Vagina (tissue), 2 donors: ENCODE measurements around the gene PPP2R2B. TPM values are rescaled to one million over a fixed set of nuclear protein-coding genes. Genes with fewer than 3 reads are reported as not detected.

Experiments
- DNase-seq, 2 donors: peaks; one replicate each; pipeline ENCODE4 v3.0.0-alpha.2; 2017; ENCODE audit errors: extremely low spot score in 2 of 2
- H3K27ac ChIP-seq: fragments of 200-600 bp; sonication (generic); one replicate; pipeline ENCODE4 v1.5.1; 2019
- H3K27me3 ChIP-seq: fragments of 200-600 bp; sonication (generic); one replicate; pipeline ENCODE4 v1.5.1; 2019
- H3K36me3 ChIP-seq, 2 donors: fragments of 200-600 bp; sonication (generic); one replicate each; pipeline ENCODE4 v1.5.1; 2017 to 2019
- H3K4me1 ChIP-seq: fragments of 200-600 bp; sonication (generic); one replicate; pipeline ENCODE4 v1.5.1; 2019
- H3K4me3 ChIP-seq, 2 donors: fragments of 200-600 bp; sonication (generic); 1 replicate in 1 of 2; 2 replicates in 1 of 2; pipeline ENCODE4 v1.5.1; 2016 to 2019
- H3K9me3 ChIP-seq: fragments of 200-600 bp; sonication (generic); one replicate; pipeline ENCODE4 v1.5.1; 2019
- POLR2A ChIP-seq, 2 donors: fragments of 450-650 bp; IDR thresholded peaks; one replicate each; pipeline ENCODE4 v1.6.1; 2017; ENCODE audit warnings: antibody characterized with exemption in 2 of 2, mild to moderate bottlenecking in 2 of 2, moderate library complexity in 2 of 2
- POLR2AphosphoS5 ChIP-seq, 2 donors: sonication (generic); formaldehyde crosslinking; IDR thresholded peaks; one replicate each; pipeline ENCODE4 v1.9.0; 2017; ENCODE audit warnings: antibody characterized with exemption in 2 of 2, mild to moderate bottlenecking in 2 of 2, low read depth in 1 of 2; ENCODE audit not compliant: insufficient read depth in 1 of 2
- intact Hi-C: fragments of 100-400 bp; cut with DNase I; formaldehyde crosslinking; loops from one replicate; pipeline ENCODE4 v1.15.1; 2023
- total RNA-seq: library from RNA; depleted of rRNA; stranded (reverse); fragments of >200 nt; gene quantifications from one replicate; pipeline ENCODE4 v1.2.3, GENCODE V29; 2016
- TF ChIP-seq, protein P1 (sequence below), 3 experiments: fragments of 450-650 bp in 2 of 3; fragments of 200-600 bp in 1 of 3; sonication (generic) in 1 of 3; IDR thresholded peaks; one replicate each; pipeline ENCODE4 v1.5.1; 2017 to 2019; ENCODE audit warnings: antibody characterized with exemption in 3 of 3, mild to moderate bottlenecking in 2 of 3, moderate library complexity in 2 of 3

The PPP2R2B gene
- total RNA-seq, 1 donor from 2014 or later: 6.6 TPM

DNA sequence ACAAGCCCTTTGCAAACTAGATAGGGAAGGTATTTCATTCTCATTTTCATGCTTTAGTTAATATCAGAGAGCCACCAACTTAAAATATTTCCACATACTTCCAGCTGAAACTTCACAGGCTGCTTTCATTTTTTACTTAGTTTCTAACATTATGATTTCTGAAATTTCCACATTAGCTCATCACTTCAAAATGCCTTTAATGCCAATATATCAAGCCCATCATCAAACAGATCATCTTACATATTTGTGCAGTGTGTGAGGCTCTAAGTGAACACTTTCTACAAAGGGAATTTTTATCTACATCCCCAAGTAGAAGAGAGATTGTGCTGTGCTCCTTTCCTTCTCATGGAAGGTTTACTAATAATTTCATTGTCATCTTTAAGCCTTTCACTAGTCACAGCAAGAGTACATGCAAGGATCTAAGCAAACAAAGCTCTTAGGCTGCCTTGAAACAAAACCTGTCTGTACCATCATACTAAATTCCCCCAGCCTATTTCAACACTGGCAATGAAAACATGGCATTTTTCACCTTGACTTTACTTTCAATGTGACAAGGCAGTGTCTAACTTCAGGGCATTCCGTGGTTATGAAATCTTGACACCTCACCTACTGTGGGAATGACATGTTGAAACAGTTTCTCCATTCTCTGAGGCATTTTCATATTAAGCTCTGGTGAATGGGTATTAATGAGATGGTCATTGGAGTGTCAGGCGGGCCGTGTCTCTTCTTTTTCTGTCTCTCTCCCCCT, 45.4 kb downstream of the PPP2R2B start:
- DNase-seq: no peak
- intact Hi-C loops: no loop called here
- Histone ChIP-seq H3K4me1 (no peaks in the 10 kb centered on the region), H3K27ac (no peak overlapping the region), H3K36me3 (no peaks in the 10 kb centered on the region), H3K4me3 (no peak overlapping the region), H3K9me3 (no peaks in the 10 kb centered on the region), H3K27me3 (no peaks in the 10 kb centered on the region)
- TF ChIP-seq POLR2AphosphoS5 (IDR thresholded peaks at IDR 0.05; ENCODE audit: insufficient read depth in 1 of 2, low read depth in 1 of 2): no peak

DNA sequence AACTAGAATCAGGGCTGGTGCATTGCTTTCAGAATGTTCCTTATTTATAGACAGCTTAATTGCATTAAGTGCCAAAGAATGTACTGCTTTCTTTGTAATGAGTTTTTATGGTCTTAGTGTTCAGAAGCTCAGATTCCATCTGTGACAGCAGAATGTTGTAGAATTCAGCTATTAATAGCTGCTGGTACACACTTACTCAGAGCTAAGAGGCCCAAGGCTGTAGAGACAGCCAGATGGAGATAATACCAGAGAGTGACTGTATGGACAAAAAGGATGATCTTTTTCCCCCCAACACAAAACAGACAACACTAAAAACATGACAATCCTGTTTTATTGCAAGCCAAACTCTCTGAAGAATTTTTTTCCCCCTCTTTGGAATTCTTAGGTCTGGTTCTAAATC, 50.2 kb downstream of the PPP2R2B start:
- TF ChIP-seq, protein P1, sequence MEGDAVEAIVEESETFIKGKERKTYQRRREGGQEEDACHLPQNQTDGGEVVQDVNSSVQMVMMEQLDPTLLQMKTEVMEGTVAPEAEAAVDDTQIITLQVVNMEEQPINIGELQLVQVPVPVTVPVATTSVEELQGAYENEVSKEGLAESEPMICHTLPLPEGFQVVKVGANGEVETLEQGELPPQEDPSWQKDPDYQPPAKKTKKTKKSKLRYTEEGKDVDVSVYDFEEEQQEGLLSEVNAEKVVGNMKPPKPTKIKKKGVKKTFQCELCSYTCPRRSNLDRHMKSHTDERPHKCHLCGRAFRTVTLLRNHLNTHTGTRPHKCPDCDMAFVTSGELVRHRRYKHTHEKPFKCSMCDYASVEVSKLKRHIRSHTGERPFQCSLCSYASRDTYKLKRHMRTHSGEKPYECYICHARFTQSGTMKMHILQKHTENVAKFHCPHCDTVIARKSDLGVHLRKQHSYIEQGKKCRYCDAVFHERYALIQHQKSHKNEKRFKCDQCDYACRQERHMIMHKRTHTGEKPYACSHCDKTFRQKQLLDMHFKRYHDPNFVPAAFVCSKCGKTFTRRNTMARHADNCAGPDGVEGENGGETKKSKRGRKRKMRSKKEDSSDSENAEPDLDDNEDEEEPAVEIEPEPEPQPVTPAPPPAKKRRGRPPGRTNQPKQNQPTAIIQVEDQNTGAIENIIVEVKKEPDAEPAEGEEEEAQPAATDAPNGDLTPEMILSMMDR (IDR thresholded peaks at IDR 0.05): no peak
- TF ChIP-seq POLR2A (IDR thresholded peaks at IDR 0.05): no peak
- no peak for TF ChIP-seq POLR2AphosphoS5 (IDR thresholded peaks at IDR 0.05; ENCODE audit: insufficient read depth in 1 of 2, low read depth in 1 of 2)
- Histone ChIP-seq H3K4me1 (no peaks in the 10 kb centered on the region), H3K9me3 (no peaks in the 10 kb centered on the region), H3K27me3 (no peaks in the 10 kb centered on the region), H3K36me3 (no peaks in the 10 kb centered on the region), H3K4me3 (no peak overlapping the region), H3K27ac (no peak overlapping the region)
- DNase-seq: no peak
- intact Hi-C loops: no loop called here

DNA sequence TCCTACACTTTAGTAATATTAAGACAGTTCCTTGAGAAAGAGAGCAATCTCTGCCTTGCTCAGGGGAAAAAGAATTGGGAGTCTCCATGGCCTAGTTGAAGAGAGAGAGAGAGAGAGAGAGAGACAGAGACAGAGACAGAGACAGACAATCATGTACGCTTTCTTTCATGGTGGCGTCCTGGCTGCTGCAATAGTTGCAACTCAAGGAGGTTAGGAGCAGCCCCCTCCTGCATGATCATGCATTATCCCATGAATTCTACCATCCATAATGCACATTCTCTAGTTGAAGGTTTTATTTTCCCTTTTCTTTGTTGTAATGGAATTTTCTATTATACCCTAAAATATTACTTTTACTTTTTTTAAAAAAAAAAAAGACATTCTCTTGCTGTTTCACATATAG, 50.7 kb downstream of the PPP2R2B start:
- TF ChIP-seq POLR2A (IDR thresholded peaks at IDR 0.05) (no peak), POLR2AphosphoS5 (IDR thresholded peaks at IDR 0.05; ENCODE audit: insufficient read depth in 1 of 2, low read depth in 1 of 2) (no peak)
- TF ChIP-seq, protein P1 (IDR thresholded peaks at IDR 0.05): no peak
- H3K27me3 ChIP-seq: no peaks in the 10 kb centered on the region
- H3K27ac ChIP-seq: no peak overlapping the region
- H3K36me3 ChIP-seq: no peaks in the 10 kb centered on the region
- H3K9me3 ChIP-seq: no peaks in the 10 kb centered on the region
- H3K4me1 ChIP-seq: no peaks in the 10 kb centered on the region
- intact Hi-C loops: no loop called here
- no peak for DNase-seq
- H3K4me3 ChIP-seq: no peak overlapping the region

DNA sequence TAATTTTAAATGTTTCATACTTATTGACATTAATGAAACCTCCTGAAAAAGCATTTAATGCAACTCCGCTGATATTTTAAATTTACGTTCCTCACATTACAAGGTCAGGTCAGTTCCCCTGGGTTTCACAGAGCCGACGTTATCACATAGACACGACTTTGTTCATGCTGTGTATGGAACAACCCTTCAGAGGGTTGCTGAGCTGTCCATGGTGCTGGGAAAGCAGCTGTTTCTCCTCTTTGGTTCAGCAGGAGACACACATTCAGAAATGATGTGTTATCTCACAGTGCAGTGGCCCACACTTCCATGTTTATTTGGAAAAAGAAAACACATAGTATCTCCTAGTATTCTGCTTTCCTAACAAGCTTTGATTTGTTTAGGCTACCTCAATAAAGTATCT, 53.5 kb downstream of the PPP2R2B start:
- no peak for DNase-seq
- Histone ChIP-seq H3K4me3 (no peak overlapping the region), H3K27ac (no peak overlapping the region), H3K9me3 (no peaks in the 10 kb centered on the region), H3K4me1 (no peaks in the 10 kb centered on the region), H3K36me3 (no peaks in the 10 kb centered on the region), H3K27me3 (no peaks in the 10 kb centered on the region)
- TF ChIP-seq POLR2A (IDR thresholded peaks at IDR 0.05) (no peak), POLR2AphosphoS5 (IDR thresholded peaks at IDR 0.05; ENCODE audit: insufficient read depth in 1 of 2, low read depth in 1 of 2) (no peak)
- TF ChIP-seq, protein P1 (IDR thresholded peaks at IDR 0.05): no peak
- intact Hi-C loops: no loop called here

DNA sequence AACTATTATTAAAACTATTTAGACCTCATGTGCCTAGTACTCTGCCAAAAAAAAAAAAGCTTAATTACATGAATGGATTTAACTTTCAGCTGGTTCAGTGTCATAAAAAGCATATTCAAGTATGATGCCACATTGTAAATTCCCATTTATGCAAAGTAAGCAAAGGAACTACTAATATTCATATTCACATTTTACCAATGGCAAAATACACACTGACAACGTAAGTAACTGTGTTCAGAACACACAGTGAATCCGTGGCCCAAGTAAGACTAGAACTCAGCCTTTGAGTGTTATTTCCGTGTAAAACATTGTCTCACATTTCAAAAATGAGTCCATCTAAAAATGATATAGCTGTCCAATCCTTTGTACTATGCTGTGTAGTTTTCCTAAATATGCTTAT, 56.8 kb downstream of the PPP2R2B start:
- H3K4me3 ChIP-seq: no peak overlapping the region
- no peaks in the 10 kb centered on the region for H3K27me3 ChIP-seq
- no peaks in the 10 kb centered on the region for H3K9me3 ChIP-seq
- H3K4me1 ChIP-seq: no peaks in the 10 kb centered on the region
- intact Hi-C loops: no loop called here
- no peak overlapping the region for H3K27ac ChIP-seq
- H3K36me3 ChIP-seq: no peaks in the 10 kb centered on the region
- TF ChIP-seq POLR2AphosphoS5 (IDR thresholded peaks at IDR 0.05; ENCODE audit: insufficient read depth in 1 of 2, low read depth in 1 of 2) (no peak), POLR2A (IDR thresholded peaks at IDR 0.05) (no peak)
- TF ChIP-seq, protein P1 (IDR thresholded peaks at IDR 0.05): no peak
- no peak for DNase-seq
